Suppressor macrophage treated with lipopolysaccharide for 4 hours (primary cell): ENCODE data around the gene ZSCAN10.

Experiments
- DNase-seq: peaks from one replicate; pipeline ENCODE4 v3.0.0-alpha.2; 2020

The ZSCAN10 gene

DNA sequence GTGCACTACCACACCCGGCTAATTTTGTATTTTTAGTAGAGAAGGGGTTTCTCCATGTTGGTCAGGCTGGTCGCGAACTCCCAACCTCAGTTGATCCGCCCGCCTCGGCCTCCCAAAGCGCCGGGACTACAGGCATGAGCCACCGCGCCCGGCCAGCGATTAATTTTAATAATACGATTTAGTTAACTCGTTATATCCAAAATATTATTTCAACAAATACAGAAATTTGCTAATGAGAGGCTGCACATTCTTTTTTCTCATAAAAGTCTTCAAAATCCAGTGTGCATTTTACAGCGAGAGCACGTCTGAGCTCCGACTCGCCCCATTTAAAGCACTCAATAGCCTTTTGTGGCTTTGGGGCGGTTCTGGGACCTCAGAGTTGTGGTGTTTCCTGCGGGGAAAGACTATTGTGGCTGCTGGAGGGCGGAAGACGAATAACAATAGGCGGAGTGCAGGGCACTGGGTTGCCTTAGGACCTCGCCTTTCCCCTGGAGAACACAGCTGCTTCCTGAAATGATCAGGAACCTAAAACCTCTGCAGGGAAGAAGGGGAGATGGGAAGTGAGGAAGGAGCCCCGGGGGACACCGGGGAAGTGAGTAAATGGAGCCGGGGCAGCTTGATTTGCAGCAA lies 2.9 kb upstream of the ZSCAN10 start:
- no peak for DNase-seq

DNA sequence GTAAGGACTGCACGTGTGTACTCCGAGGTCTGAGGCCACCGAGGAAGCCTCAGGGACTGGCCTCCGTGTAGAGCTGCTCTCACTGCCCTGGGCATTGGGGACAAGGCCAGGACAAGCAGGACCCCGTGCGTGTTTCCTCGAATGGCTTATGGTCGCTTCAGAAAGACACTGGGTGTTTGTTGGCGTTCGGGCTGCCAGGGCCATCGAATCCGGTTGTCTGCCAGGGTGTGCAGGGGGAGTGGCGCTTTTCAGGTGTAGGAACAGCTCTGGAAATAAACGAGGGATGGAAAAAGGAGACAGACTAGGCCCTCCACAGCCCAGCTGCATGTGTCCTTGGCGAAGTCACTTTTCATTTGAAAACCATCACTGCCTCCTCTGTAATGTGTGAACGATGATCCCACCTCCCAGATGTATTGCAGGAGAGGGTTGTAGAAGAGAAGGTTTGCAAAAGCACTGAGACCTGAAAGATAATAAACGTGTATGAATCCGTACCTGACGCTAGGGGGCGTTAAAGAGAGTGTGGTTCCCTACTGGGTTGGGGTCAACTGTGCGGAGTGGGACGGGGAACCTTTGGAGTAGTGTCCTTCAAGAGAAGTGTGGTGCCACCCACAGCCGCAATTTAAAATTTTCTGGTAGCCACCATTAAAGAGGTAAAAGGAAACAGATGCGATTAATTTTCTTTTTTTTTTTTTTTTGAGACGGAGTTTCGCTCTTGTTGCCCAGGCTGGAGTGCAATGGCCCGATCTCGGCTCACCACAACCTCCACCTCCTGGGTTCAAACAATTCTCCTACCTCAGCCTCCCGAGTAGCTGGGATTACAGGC lies 2.1 kb upstream of the ZSCAN10 start:
- DNase-seq, result peak; percentile 68

DNA sequence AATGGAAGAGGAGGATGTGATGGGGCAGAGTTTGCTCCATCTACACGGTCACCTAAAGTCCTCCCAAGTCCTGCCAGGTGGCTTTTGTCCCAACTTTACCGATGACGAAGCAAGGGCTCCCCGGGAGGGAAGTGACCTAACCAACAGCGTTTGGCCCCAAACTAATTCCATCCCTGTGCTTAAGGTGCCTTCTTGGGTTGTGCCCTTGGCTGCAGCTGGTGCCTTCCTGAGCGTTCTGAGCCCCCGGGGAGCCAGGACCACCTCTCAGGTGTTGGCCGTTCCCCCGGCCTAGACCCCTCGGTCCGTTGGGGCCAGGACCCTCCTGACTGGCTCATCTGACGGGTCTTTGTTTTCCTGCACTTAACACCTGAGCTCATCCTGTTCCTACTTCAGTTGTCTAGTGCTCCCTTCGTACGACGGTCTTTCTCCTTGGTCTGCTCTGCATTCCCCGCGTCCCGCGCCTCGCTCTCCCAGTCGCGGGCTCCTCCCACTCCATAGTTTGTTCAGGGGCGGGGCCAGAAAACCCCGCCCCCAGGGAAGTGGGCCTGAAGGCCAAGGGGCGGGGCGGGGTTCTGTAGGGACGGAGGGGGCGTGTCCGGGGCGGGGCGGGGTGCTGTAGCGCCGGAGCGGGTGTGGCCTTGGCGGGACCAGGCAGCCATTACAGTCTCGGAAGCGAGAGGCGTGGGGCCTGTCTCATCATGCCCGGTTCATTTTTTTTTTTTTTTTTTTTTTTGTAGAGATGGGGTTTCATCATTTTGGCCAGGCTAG lies 822 bp upstream of the ZSCAN10 start:
- DNase-seq, result peak; percentile 98

DNA sequence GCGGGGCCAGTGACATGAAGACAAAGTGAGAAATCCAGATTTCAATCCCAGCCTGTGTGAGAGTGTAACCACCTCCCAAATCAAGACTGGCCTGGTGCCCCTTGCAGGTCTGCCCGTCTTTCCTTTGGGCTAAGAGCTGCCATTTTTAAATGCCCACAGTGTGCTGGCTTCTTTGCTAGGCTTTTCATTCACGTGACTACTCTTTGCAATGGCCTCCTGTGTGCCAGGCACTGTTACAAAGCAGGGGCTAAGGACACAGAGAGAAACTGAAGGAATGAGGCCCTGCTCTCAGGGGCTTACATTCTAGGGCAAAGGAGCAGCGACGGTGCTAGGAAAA lies 269 bp upstream of the ZSCAN10 start:
- no peak for DNase-seq

DNA sequence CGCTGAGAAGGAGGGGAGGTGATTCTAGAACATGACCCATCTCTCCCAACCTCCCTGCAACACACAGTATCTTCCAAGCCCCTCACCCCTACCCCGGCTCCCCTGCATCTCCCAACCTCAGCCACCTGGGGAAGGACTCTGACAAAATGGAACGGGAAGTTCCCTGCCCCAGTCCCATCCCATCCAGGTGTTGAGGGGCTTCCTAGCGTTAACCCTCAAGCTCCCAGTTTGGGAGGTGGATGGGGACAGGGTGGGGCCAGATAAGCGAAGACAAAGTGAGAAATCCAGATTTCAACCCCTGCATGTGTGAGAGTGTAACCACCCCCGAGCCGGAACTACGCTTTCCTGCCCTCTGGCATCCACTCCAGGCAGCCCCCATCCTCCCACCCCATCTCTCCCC lies 1.8 kb downstream of the ZSCAN10 start:
- DNase-seq, result no peak

DNA sequence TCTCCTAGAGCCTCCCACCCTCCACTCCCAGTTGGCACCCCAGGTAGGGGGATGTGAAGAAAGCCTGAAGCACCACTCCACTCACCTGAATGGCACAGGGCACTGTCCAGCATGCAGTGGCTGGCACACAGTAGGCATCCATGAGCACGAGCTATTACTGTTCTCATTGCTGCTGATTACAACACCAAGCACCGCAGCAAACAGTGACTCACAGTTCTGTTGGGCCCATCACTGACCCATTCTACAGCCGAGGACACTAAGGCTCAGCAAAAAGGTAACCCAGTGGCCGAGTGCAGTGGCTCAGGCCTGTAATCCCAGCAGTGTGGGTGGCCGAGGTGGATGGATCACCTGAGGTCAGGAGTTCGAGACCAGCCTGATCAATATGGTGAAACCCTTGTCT lies 2.7 kb downstream of the ZSCAN10 start:
- DNase-seq, result peak; percentile 24

DNA sequence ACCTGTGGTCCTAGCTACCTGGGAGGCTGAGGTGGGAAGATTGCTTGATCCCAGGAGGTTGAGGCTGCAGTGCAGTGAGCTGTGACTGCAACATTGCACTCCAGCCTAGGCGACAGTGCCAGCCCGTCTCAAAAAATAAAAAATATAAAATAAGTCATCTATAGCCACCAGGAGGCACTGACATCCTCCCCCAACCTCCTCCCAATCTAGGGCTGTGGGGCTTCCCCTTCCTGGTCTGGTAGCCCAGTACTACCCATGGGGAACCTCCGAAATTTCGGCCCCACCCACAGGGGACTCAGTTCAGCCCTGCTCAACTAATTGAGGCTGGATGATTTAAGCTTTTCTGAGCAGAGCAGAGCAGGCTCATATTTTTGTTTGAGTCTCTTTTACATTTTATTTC lies 3.2 kb downstream of the ZSCAN10 start:
- DNase-seq, result peak; percentile 87

DNA sequence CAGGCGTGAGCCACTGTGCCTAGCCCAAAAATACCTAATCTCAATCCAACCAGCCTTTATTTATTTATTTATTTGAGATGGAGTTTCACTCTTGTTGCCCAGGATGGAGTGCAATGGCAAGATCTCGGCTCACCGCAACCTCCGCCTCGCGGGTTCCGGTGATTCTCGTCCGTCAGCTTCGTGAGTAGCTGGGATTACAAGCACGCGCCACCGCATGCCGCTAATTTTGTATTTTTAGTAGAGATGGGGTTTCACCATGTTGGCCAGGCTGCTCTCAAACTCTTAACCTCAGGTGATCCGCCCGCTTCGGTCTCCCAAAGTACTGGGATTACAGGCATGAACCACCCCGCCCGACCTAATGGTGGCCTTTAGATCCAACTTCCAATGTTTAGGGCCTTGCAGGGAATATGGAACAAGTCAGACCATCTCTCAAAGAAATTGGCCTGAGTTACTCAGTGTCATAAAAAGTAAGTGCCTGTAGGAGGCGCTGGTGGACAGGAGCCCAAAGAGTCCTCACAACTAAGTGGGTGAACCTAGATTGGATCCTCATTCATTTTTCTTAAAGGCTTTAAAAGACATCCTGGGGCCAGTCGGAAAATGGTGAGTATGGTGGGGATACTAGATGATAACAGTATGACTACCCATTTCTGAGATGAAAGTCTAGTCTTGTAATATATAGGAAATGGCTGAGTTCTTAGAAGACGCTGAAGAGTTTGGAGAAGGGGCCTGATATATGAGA lies 4.6 kb downstream of the ZSCAN10 start:
- DNase-seq, result peak; percentile 76

DNA sequence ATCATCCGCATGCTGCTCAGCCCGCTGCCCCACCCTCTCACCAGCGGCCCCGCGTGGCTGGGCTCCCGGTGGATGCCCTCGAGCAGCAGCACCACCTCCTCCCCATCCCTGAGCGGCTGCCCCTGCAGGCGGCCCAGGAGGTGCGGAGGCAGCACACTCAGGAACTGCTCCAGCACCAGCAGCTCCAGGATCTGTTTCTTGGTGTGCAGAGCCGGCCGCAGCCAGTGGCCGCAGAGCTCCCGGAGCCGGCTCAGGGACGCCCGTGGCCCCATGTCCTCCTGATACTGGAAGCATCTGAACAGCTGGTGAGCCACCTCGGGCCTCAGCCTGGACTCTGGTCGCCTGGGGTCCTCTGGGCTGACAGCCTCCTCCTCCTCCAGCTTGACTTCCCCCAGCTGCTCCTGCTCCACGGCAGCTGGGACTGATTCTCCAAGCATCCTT lies 6.6 kb downstream of the ZSCAN10 start:
- no peak for DNase-seq

DNA sequence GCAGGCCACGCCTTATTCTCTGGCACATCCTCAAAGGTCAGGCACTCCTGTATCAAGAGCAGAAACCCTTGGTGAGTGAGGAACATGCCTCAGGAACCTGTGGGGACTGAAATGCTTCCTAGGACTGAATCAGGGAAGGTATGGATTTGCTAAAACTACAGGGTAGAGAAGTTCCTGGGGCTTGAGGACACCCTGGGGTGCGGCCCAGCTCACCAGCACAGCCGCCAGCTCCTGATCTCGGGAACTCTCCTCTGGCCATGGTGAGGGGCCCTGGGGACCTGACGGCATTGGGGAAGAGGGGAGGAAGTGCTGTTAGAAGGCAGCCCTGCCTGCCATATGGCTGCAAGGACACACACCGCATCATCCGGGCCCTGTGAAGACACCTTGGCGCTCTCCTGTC lies 7.5 kb downstream of the ZSCAN10 start:
- no peak for DNase-seq

DNA sequence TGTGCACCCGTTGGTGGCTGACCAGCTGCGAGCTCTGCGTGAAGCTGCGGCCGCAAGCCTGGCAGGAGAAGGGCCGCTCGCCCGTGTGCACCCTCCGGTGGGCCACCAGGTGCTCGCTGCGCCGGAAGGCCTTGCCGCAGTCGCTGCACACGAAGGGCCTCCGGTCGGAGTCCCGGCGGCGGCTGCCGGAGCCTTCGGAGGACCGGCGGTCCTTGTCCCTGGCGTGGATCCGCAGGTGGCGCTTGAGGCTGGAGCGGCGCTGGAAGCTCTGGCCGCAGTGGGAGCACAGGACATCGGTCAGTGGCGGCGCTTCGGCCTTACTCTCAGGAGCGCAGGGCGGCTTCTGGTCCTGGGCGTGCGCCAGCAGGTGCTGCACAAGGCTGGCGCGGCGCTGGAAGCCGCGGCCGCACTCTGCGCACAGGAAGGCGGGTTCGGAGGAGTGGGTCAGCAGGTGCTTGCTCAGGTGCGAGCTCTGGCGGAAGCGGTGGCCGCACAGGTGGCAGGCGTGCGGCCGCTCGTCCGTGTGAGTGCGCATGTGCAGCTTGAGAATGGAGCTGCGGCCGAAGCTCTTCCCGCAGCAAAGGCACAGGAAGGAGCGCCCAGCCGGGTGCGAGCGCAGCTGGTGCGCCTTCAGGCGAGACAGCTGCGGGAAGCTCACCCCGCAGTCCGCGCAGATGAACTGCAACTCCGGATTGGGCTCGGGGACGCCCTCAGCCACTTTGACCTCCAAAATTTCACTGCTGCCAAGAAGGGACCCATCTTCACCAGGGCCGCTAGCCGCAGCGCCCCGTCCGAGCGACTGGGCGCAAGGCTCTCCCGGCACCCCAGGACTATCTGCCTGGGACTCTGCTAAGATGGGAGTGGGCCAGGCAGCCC lies 9.1 kb downstream of the ZSCAN10 start:
- no peak for DNase-seq

DNA sequence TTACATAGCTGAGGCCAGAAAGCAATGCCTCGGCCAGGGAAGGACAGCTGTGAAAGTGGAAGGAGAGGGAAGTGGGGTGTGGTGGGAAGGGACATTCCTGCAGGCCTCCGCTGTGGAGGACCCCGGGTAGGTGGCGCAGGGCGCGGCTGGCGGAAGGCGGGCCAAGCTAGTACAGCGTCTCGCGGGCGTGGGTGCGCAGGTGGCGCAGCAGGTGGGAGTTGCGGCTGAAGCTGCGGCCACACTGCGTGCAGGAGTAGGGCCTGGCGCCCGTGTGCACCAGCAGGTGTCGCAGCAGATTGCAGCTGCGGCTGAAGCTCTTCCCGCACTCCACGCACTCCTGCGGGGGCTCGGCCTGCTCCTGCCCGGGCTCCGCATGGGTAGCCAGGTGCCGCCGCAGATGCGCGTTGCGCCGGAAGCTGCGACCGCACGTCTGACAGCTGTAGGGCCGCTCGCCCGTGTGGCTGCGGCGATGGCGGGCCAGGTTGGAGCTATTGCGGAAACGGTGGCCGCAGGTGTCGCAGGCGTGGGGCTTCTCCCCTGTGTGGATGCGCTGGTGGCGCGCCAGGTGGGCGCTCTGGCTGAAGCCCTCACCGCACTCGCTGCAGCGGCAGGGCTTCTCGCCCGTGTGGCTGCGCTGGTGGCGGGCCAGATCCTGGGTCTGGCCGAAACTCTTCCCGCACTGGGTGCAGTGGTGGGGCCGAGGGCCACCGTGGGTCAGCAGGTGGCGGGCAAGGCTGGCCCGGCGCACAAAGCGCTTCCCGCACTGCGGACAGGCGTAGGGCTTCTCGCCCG lies 10.0 kb downstream of the ZSCAN10 start:
- no peak for DNase-seq

DNA sequence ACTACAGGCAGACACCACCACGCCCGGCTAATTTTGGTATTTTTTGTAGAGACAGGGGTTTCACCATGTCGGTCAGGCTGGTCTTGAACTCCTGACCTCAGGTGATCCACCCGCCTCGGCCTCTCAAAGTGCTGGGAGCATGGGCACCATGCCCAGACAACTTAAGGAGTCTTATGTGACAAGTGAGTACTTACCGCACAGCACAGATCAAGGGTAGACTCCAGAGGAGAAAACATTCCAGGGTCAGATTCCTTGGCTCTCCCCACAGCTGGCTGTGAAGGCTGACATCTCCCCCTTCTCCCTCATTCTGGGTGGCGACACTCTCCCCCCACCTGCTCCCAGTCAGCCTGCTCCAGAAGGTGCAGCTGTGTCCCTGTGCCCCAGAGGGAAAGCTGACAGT lies 10.6 kb downstream of the ZSCAN10 start:
- no peak for DNase-seq

DNA sequence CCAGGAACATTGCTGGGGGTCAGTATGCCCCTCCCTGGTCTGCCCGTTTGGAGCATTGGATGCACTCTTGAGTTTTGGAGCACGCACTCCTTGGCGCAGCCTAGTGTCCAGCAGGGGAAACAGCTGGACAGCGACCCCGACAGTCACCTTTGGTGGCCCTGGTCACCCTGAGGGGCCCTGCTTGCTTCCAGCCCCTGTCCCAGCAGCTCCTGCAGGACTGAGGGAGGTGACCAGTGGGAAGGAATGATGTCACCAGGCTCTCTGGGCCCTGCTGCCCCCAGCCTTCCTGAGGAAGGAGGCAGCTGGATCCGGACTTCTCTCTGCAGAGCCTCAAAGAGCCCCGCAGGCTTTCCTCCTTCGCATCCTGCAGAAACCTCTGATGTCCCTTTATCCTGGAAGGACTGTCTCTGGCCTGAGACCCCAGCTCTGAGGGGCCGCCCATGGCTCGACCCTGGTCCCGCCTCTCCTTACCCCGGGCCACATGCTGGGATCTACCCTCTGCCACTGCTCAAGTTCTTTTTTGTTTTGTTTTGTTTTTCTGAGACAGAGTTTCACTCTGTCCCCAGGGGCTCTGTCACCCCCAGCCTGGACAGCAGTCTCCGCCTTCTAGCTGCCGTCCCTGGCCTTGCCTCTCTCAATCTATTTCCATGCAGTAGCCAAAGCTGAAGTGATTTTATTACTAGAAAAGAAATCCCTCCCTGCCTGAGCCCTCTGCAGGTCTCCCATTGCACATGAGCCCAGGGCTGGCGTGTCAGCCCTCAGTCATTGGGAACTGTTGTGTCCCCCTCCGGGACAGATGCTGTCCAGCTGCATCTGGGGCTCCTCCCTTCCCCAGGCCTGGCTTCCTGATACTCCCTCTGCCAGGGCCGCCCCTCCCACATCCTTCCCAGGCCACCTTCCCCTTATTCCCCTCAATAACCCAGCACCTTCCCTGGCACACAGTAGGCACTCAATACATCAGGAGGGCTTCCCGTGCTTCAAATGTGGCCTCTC lies 11.6 kb downstream of the ZSCAN10 start:
- DNase-seq, result peak; percentile 33

DNA sequence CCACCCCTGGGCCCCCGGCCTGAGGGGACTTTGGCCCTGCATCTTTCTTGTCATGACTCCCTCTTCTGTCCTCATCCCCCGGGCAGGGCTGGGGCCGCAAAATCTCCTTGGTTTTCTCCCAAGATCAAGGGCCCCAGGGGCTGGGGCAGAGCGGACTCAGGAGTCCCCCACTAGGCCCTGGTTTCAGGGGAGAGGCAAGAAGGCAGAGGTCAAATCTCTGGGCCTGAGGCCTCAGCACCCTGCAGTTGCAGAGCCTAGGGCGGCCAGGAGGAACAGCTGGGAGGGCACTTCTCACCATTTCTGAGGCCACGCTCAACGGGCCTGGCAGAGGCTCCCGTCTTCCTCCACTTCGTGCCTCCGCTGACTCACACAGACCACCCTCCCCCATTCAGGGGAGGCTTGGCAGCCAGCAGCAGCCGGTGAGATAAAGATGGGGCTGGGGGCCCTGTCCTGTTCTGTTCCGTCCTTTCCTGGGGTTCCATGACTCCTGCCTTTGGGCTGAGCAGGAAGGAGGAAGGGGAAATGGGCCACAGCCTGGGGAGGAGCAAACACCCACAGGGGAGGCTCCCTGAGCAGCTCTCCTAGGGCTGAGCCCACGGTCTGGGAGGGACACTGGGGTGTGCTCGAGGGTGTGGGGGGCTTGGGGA lies 12.4 kb downstream of the ZSCAN10 start:
- DNase-seq, result peak; percentile 45

DNA sequence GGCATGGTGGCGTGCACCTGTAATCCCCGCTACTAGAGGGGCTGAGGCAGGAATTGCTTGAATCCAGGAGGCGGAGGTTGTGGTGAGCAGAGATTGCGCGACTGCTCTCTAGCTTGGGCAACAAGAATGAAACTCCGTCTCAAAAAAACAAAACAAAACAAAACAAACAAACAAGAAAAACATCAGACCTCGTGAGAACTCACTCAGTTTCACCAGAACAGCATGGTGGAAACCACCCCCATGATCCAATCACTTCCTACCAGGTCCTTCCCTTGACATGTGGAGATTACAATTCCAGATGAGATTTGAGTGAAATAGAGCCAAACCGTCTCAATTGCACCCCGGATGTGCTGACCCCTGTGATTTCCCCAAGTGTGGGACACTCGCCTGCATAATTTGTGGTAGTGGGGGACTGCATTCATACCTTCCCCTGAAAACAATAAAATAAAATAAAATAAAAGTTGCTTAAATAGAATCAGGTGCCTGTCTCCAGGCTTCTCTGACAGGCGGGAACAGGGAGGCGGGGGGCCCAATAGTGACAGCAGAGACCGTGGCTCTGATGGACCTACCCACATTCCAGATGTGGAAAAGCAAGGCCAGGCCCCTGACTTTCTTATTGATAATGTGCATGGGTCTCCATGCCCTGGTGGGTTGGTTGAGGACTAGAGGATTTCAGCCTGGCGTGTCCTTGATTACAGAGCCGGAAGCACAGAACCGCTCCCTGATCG lies 13.1 kb downstream of the ZSCAN10 start:
- DNase-seq, result no peak

DNA sequence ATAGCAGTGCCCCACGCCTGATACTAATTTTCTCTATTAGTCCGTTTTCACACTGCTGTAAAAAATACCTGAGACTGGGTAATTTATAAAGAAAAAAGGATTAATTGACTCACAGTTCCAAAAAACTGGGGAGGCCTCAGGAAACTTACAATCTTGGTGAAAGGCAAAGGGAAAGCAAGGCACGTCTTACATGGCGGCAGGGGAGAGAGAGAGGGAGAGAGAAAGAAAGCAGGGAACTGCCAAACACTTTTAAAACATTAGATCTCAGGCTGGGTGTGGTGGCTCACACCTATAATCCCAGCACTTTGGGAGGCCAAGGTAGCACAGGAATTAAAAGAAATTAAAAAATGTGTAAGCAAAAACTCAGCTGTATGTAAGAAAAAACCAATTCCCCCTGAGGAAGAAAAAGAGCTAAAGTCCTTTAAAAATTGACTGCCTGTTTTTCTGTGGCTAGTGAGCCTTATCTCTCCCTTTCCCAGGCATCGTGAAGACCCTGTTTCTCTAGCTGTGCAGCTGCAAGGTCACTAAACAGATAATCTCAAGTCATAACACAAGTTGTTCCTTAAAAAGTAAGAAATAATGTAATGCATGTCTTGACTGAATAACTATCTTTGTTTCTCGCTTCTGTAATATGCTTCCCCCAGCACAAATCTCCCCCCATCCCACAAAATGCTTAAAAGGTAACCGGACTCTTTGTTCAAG lies 14.0 kb downstream of the ZSCAN10 start:
- DNase-seq, result no peak

DNA sequence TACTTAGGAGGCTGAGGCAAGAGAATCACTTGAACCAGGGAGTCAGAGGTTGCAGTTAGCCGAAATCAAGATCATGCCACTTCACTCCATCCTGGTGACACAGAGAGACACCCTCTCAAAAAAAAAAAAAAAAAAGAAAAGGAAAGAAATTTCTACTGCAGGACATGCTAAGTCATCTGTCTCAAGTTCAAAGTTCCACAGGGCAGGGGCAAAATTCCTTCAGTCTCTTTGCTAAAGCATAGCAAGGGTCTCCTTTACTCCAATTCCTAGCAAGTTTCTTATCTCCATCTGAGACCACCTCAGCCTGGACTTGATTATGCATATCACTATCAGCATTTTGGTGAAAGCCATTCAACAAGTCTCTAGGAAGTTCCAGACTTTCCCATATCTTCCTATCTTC lies 14.6 kb downstream of the ZSCAN10 start:
- DNase-seq, result no peak
